ENCODE results near the gene PLAGL2.

The PLAGL2 gene

GRCh38 chr20:32152421-32153155 lies 55.0 kb downstream of the PLAGL2 start:
- no peak for DNase-seq

- DNase-seq = no peak
Observed at GRCh38 chr20:32150291-32150848, 57.2 kb downstream of the PLAGL2 start.

- DNase-seq = no peak
Observed at GRCh38 chr20:32149566-32150170, 57.9 kb downstream of the PLAGL2 start.

- no peak for DNase-seq
Observed at GRCh38 chr20:32144898-32145662, 62.5 kb downstream of the PLAGL2 start.

GRCh38 chr20:32142991-32143390 lies 64.6 kb downstream of the PLAGL2 start:
- DNase-seq = no peak

All from hypothalamus (tissue), 51 donors.